GM23338 (cell line): ENCODE data around the gene ATG2B. TPM values are rescaled to one million over a fixed set of nuclear protein-coding genes. Genes with fewer than 3 reads are reported as not detected.

Source experiments
- ATAC-seq: fragments of 200-7000 bp; cut with Tn5 transposase; 3 replicates; pipeline ENCODE4 v1.9.1; 2020
- DNase-seq: peaks from one replicate; pipeline ENCODE4 v3.0.0-alpha.2; 2015; ENCODE audit warnings: low spot score
- H2AFZ ChIP-seq: fragments of 200-600 bp; sonication (generic); 2 replicates; pipeline ENCODE4 v1.8.0; 2016; ENCODE audit warnings: antibody characterized with exemption, mild to moderate bottlenecking, moderate library complexity
- H3F3A ChIP-seq: fragments of 200-600 bp; sonication (generic); replicated peaks from 2 replicates; pipeline ENCODE4 v1.8.0; 2017; ENCODE audit warnings: antibody characterized with exemption, mixed run types, low read depth
- H3K27ac ChIP-seq: fragments of 200-600 bp; sonication (generic); 2 replicates; pipeline ENCODE4 v1.6.1; 2016; ENCODE audit warnings: low read depth
- H3K27me3 ChIP-seq: fragments of 200-600 bp; sonication (generic); 2 replicates; pipeline ENCODE4 v1.8.0; 2016; ENCODE audit warnings: mild to moderate bottlenecking, mixed run types, moderate library complexity; ENCODE audit not compliant: insufficient read depth
- H3K36me3 ChIP-seq: fragments of 200-600 bp; sonication (generic); 2 replicates; pipeline ENCODE4 v1.8.0; 2016; ENCODE audit warnings: mild to moderate bottlenecking; ENCODE audit not compliant: insufficient read depth
- H3K4me1 ChIP-seq: fragments of 200-600 bp; sonication (generic); 2 replicates; pipeline ENCODE4 v1.8.0; 2016; ENCODE audit warnings: mild to moderate bottlenecking, moderate library complexity; ENCODE audit not compliant: insufficient read depth
- H3K4me2 ChIP-seq: fragments of 200-600 bp; sonication (generic); 2 replicates; pipeline ENCODE4 v1.7.1; 2017; ENCODE audit warnings: mixed run types
- H3K4me3 ChIP-seq: fragments of 200-600 bp; sonication (generic); 2 replicates; pipeline ENCODE4 v1.6.1; 2016; ENCODE audit warnings: mixed run types
- H3K79me2 ChIP-seq: fragments of 200-600 bp; sonication (generic); replicated peaks from 2 replicates; pipeline ENCODE4 v1.8.0; 2017; ENCODE audit warnings: mild to moderate bottlenecking; ENCODE audit not compliant: insufficient read depth
- H3K9me2 ChIP-seq: fragments of 200-600 bp; sonication (generic); 2 replicates; pipeline ENCODE4 v1.8.0; 2017; ENCODE audit not compliant: insufficient read depth
- H4K20me1 ChIP-seq: fragments of 200-600 bp; sonication (generic); replicated peaks from 2 replicates; pipeline ENCODE4 v1.8.0; 2017; ENCODE audit warnings: mild to moderate bottlenecking; ENCODE audit not compliant: insufficient read depth
- H3K27ac Mint-ChIP-seq: 2 replicates; pipeline ENCODE4 v1.8.0; 2020; ENCODE audit warnings: inconsistent platforms, mild to moderate bottlenecking, moderate library complexity, mixed read lengths
- H3K27me3 Mint-ChIP-seq: 3 replicates; pipeline ENCODE4 v1.8.0; 2022; ENCODE audit warnings: low read depth, mild to moderate bottlenecking, moderate library complexity, mixed read lengths, inconsistent platforms; ENCODE audit not compliant: insufficient read depth, poor library complexity
- H3K36me3 Mint-ChIP-seq: 3 replicates; pipeline ENCODE4 v1.8.0; 2021; ENCODE audit warnings: low read depth, mild to moderate bottlenecking, inconsistent platforms, moderate library complexity, mixed read lengths
- H3K4me1 Mint-ChIP-seq: 3 replicates; pipeline ENCODE4 v1.8.0; 2020; ENCODE audit warnings: mild to moderate bottlenecking, inconsistent platforms, mixed read lengths
- H3K4me3 Mint-ChIP-seq: 3 replicates; pipeline ENCODE4 v1.8.0; 2021; ENCODE audit warnings: moderate library complexity, mild to moderate bottlenecking, inconsistent platforms, mixed read lengths
- H3K9me3 Mint-ChIP-seq: 3 replicates; pipeline ENCODE4 v1.8.0; 2020; ENCODE audit warnings: moderate library complexity, mild to moderate bottlenecking, inconsistent platforms, mixed read lengths
- CREB1 ChIP-seq: fragments of 250-450 bp; sonication (Bioruptor Pico); IDR thresholded peaks from 2 replicates; pipeline ENCODE4 v1.5.0; 2020; ENCODE audit warnings: low read depth, mild to moderate bottlenecking, moderate library complexity
- CTCF ChIP-seq, 2 experiments: fragments of 200-600 bp in 1 of 2; sonication (generic) in 1 of 2; conservative IDR thresholded peaks; 2 replicates each; pipeline versions ENCODE4 v1.5.1 to v1.6.1; 2016 to 2017; ENCODE audit warnings: antibody characterized with exemption in 2 of 2, low read depth in 2 of 2, mild to moderate bottlenecking in 2 of 2, moderate library complexity in 1 of 2
- EZH2 ChIP-seq: fragments of 200-600 bp; sonication (generic); IDR thresholded peaks from one replicate; pipeline ENCODE4 v1.8.0; 2017; ENCODE audit warnings: antibody characterized with exemption, mild to moderate bottlenecking, low read depth; ENCODE audit not compliant: unreplicated experiment
- JUNB ChIP-seq: IDR thresholded peaks from one replicate; pipeline ENCODE4 v1.6.1; 2016; ENCODE audit warnings: antibody characterized with exemption; ENCODE audit not compliant: unreplicated experiment
- NANOG ChIP-seq: IDR thresholded peaks from 2 replicates; pipeline ENCODE4 v1.6.1; 2016; ENCODE audit warnings: antibody characterized with exemption, borderline replicate concordance
- POLR2AphosphoS5 ChIP-seq: IDR thresholded peaks from 2 replicates; pipeline ENCODE4 v1.6.1; 2016; ENCODE audit warnings: antibody characterized with exemption, low read depth
- STAT1 ChIP-seq: IDR thresholded peaks from one replicate; pipeline ENCODE4 v1.6.1; 2016; ENCODE audit warnings: antibody characterized with exemption; ENCODE audit not compliant: unreplicated experiment
- ZNF331 ChIP-seq: fragments of 250-450 bp; sonication (Bioruptor Pico); IDR thresholded peaks from 2 replicates; pipeline ENCODE4 v1.5.0; 2020; ENCODE audit warnings: low read depth, mild to moderate bottlenecking, moderate library complexity
- ZNF462 ChIP-seq: fragments of 250-450 bp; sonication (Bioruptor Pico); IDR thresholded peaks from 2 replicates; pipeline ENCODE4 v1.5.0; 2020; ENCODE audit warnings: mild to moderate bottlenecking, moderate library complexity
- polyA plus RNA-seq: library from polyadenylated mRNA; unstranded; fragments of >200 nt; fragmentation: Nextera tagmentation; extraction: Ambion mirVana; gene quantifications from 2 replicates; pipeline ENCODE4 v1.2.1, GENCODE V29; 2016
- total RNA-seq: library from RNA; depleted of rRNA; stranded (reverse); fragments of >200 nt; shearing (Covaris generic); gene quantifications from 2 replicates; pipeline ENCODE4 v1.2.3, GENCODE V29; 2014

ATG2B gene
- total and polyA plus RNA-seq, 2 experiments from 2014 or later = 3.8 to 15.4 TPM

- TF ChIP-seq ZNF462 = no peak
Measured at GRCh38 chr14:96257900-96258299, 105.2 kb downstream of the ATG2B start (continued).

- H3K4me3 ChIP-seq = no peak overlapping the region
- no peaks in the 10 kb centered on the region for H4K20me1 ChIP-seq
- no peak overlapping the region for H3K27ac ChIP-seq
- DNase-seq (no peak), ATAC-seq (no peak)
- Mint-ChIP-seq H3K36me3 (no peaks in the 10 kb centered on the region; the same call in 2 of the 3 replicates), H3K27me3 (peaks cover 6% of the 10 kb centered on the region), H3K9me3 (no peaks in the 10 kb centered on the region; the same call in 1 of the 3 replicates), H3K4me3 (no peak overlapping the region), H3K27ac (no peak overlapping the region), H3K4me1 (peaks cover 7% of the 10 kb centered on the region)
- H3K9me2 ChIP-seq = 0 out of 2 replicates have a peak, but pooled peaks cover 5% of the 10 kb centered on the region
- no peaks in the 10 kb centered on the region for H3K4me1 ChIP-seq
- H3K4me2 ChIP-seq = no peak overlapping the region
- H3K79me2 ChIP-seq = no peaks in the 10 kb centered on the region
- no peaks in the 10 kb centered on the region for H3F3A ChIP-seq
- H3K36me3 ChIP-seq = no peaks in the 10 kb centered on the region
- H3K27me3 ChIP-seq = no peaks in the 10 kb centered on the region
- no peak overlapping the region for H2AFZ ChIP-seq
- no peak for TF ChIP-seq STAT1
- no peak for TF ChIP-seq POLR2AphosphoS5
- no peak for TF ChIP-seq ZNF331 (CRISPR knock-in tag)
- no peak for TF ChIP-seq ZNF462
- TF ChIP-seq NANOG = no peak
- TF ChIP-seq EZH2 = no peak
- no peak for TF ChIP-seq CREB1 (CRISPR knock-in tag)
- TF ChIP-seq CTCF (conservative IDR thresholded peaks at IDR 0.05; ENCODE audit: low read depth in 2 of 2) = no peak
- TF ChIP-seq JUNB = no peak
Measured at GRCh38 chr14:96257056-96257455, 106.1 kb downstream of the ATG2B start.
